HK-2 (cell line): Measurements from ENCODE around the gene CHAF1B.
"Not testable (repeated sequence)": the region's sequence is repeated elsewhere in the genome, so short reads cannot be mapped to it uniquely, and the experiment has no call there.

Experiments used
- DNase-seq: peaks from one replicate; pipeline ENCODE4 v3.0.0-alpha.2; 2018; ENCODE audit not compliant: unreplicated experiment

Gene CHAF1B

GRCh38 chr21:36385233-36386030 lies at the start of gene CHAF1B:
Gene CHAF1B (plus strand): TSS chr21:36385392. CDS start chr21:36386137, 745 bp downstream.
- DNase-seq = peak; percentile 80

- DNase-seq = no peak
These were observed 48.1 kb upstream of the CHAF1B start for GRCh38 chr21:36337099-36337509.

- DNase-seq = no peak
These were observed 46.2 kb upstream of the CHAF1B start for GRCh38 chr21:36338975-36339374.

GRCh38 chr21:36342581-36342980 lies 42.6 kb upstream of the CHAF1B start:
- not testable (repeated sequence) for DNase-seq

GRCh38 chr21:36344931-36345330 lies 40.3 kb upstream of the CHAF1B start:
- DNase-seq = no peak

GRCh38 chr21:36347278-36347961 lies 37.8 kb upstream of the CHAF1B start:
- no peak for DNase-seq

GRCh38 chr21:36347962-36348328 lies 37.2 kb upstream of the CHAF1B start:
- no peak for DNase-seq

GRCh38 chr21:36349315-36349714 lies 35.9 kb upstream of the CHAF1B start:
- DNase-seq = no peak

- no peak for DNase-seq
These were observed 34.8 kb upstream of the CHAF1B start for GRCh38 chr21:36350282-36350910.

GRCh38 chr21:36354918-36355680 lies 30.1 kb upstream of the CHAF1B start:
- no peak for DNase-seq

- no peak for DNase-seq
These were observed 29.3 kb upstream of the CHAF1B start for GRCh38 chr21:36355868-36356267.

GRCh38 chr21:36359185-36359584 lies 26.0 kb upstream of the CHAF1B start:
- no peak for DNase-seq

GRCh38 chr21:36369064-36369685 lies 16.0 kb upstream of the CHAF1B start:
- DNase-seq = no peak

GRCh38 chr21:36375994-36376393 lies 9.2 kb upstream of the CHAF1B start:
- no peak for DNase-seq

GRCh38 chr21:36377391-36377842 lies 7.8 kb upstream of the CHAF1B start:
- DNase-seq = no peak

- DNase-seq = no peak
These were observed 5.9 kb upstream of the CHAF1B start for GRCh38 chr21:36379251-36379650.

- no peak for DNase-seq
These were observed 3.2 kb upstream of the CHAF1B start for GRCh38 chr21:36381841-36382589.

GRCh38 chr21:36382722-36383121 lies 2.5 kb upstream of the CHAF1B start:
- DNase-seq = not testable (repeated sequence)

- no peak for DNase-seq
These were observed 333 bp upstream of the CHAF1B start for GRCh38 chr21:36384885-36385232.

- DNase-seq = no peak
These were observed 945 bp downstream of the CHAF1B start for GRCh38 chr21:36386031-36386642.
